GM23338 (cell line): ENCODE measurements around the gene CASK. TPM values are rescaled to one million over a fixed set of nuclear protein-coding genes. Genes with fewer than 3 reads are reported as not detected.

ENCODE experiments used
- ATAC-seq: fragments of 200-7000 bp; cut with Tn5 transposase; 3 replicates; pipeline ENCODE4 v1.9.1; 2020
- DNase-seq: peaks from one replicate; pipeline ENCODE4 v3.0.0-alpha.2; 2015; ENCODE audit warnings: low spot score
- H2AFZ ChIP-seq: fragments of 200-600 bp; sonication (generic); 2 replicates; pipeline ENCODE4 v1.8.0; 2016; ENCODE audit warnings: antibody characterized with exemption, mild to moderate bottlenecking, moderate library complexity
- H3F3A ChIP-seq: fragments of 200-600 bp; sonication (generic); replicated peaks from 2 replicates; pipeline ENCODE4 v1.8.0; 2017; ENCODE audit warnings: antibody characterized with exemption, mixed run types, low read depth
- H3K27ac ChIP-seq: fragments of 200-600 bp; sonication (generic); 2 replicates; pipeline ENCODE4 v1.6.1; 2016; ENCODE audit warnings: low read depth
- H3K27me3 ChIP-seq: fragments of 200-600 bp; sonication (generic); 2 replicates; pipeline ENCODE4 v1.8.0; 2016; ENCODE audit warnings: mild to moderate bottlenecking, mixed run types, moderate library complexity; ENCODE audit not compliant: insufficient read depth
- H3K36me3 ChIP-seq: fragments of 200-600 bp; sonication (generic); 2 replicates; pipeline ENCODE4 v1.8.0; 2016; ENCODE audit warnings: mild to moderate bottlenecking; ENCODE audit not compliant: insufficient read depth
- H3K4me1 ChIP-seq: fragments of 200-600 bp; sonication (generic); 2 replicates; pipeline ENCODE4 v1.8.0; 2016; ENCODE audit warnings: mild to moderate bottlenecking, moderate library complexity; ENCODE audit not compliant: insufficient read depth
- H3K4me2 ChIP-seq: fragments of 200-600 bp; sonication (generic); 2 replicates; pipeline ENCODE4 v1.7.1; 2017; ENCODE audit warnings: mixed run types
- H3K4me3 ChIP-seq: fragments of 200-600 bp; sonication (generic); 2 replicates; pipeline ENCODE4 v1.6.1; 2016; ENCODE audit warnings: mixed run types
- H3K79me2 ChIP-seq: fragments of 200-600 bp; sonication (generic); replicated peaks from 2 replicates; pipeline ENCODE4 v1.8.0; 2017; ENCODE audit warnings: mild to moderate bottlenecking; ENCODE audit not compliant: insufficient read depth
- H3K9me2 ChIP-seq: fragments of 200-600 bp; sonication (generic); 2 replicates; pipeline ENCODE4 v1.8.0; 2017; ENCODE audit not compliant: insufficient read depth
- H4K20me1 ChIP-seq: fragments of 200-600 bp; sonication (generic); replicated peaks from 2 replicates; pipeline ENCODE4 v1.8.0; 2017; ENCODE audit warnings: mild to moderate bottlenecking; ENCODE audit not compliant: insufficient read depth
- H3K27ac Mint-ChIP-seq: 2 replicates; pipeline ENCODE4 v1.8.0; 2020; ENCODE audit warnings: inconsistent platforms, mild to moderate bottlenecking, moderate library complexity, mixed read lengths
- H3K27me3 Mint-ChIP-seq: 3 replicates; pipeline ENCODE4 v1.8.0; 2022; ENCODE audit warnings: low read depth, mild to moderate bottlenecking, moderate library complexity, mixed read lengths, inconsistent platforms; ENCODE audit not compliant: insufficient read depth, poor library complexity
- H3K36me3 Mint-ChIP-seq: 3 replicates; pipeline ENCODE4 v1.8.0; 2021; ENCODE audit warnings: low read depth, mild to moderate bottlenecking, inconsistent platforms, moderate library complexity, mixed read lengths
- H3K4me1 Mint-ChIP-seq: 3 replicates; pipeline ENCODE4 v1.8.0; 2020; ENCODE audit warnings: mild to moderate bottlenecking, inconsistent platforms, mixed read lengths
- H3K4me3 Mint-ChIP-seq: 3 replicates; pipeline ENCODE4 v1.8.0; 2021; ENCODE audit warnings: moderate library complexity, mild to moderate bottlenecking, inconsistent platforms, mixed read lengths
- H3K9me3 Mint-ChIP-seq: 3 replicates; pipeline ENCODE4 v1.8.0; 2020; ENCODE audit warnings: moderate library complexity, mild to moderate bottlenecking, inconsistent platforms, mixed read lengths
- CREB1 ChIP-seq: fragments of 250-450 bp; sonication (Bioruptor Pico); IDR thresholded peaks from 2 replicates; pipeline ENCODE4 v1.5.0; 2020; ENCODE audit warnings: low read depth, mild to moderate bottlenecking, moderate library complexity
- ETS1 ChIP-seq: IDR thresholded peaks from 2 replicates; pipeline ENCODE4 v1.6.1; 2016; ENCODE audit warnings: antibody characterized with exemption
- JUNB ChIP-seq: IDR thresholded peaks from one replicate; pipeline ENCODE4 v1.6.1; 2016; ENCODE audit warnings: antibody characterized with exemption; ENCODE audit not compliant: unreplicated experiment
- NANOG ChIP-seq: IDR thresholded peaks from 2 replicates; pipeline ENCODE4 v1.6.1; 2016; ENCODE audit warnings: antibody characterized with exemption, borderline replicate concordance
- POLR2AphosphoS5 ChIP-seq: IDR thresholded peaks from 2 replicates; pipeline ENCODE4 v1.6.1; 2016; ENCODE audit warnings: antibody characterized with exemption, low read depth
- STAT1 ChIP-seq: IDR thresholded peaks from one replicate; pipeline ENCODE4 v1.6.1; 2016; ENCODE audit warnings: antibody characterized with exemption; ENCODE audit not compliant: unreplicated experiment
- ZNF114 ChIP-seq: fragments of 250-450 bp; sonication (Bioruptor Pico); IDR thresholded peaks from 2 replicates; pipeline ENCODE4 v1.5.0; 2020; ENCODE audit warnings: mild to moderate bottlenecking, moderate library complexity
- ZNF331 ChIP-seq: fragments of 250-450 bp; sonication (Bioruptor Pico); IDR thresholded peaks from 2 replicates; pipeline ENCODE4 v1.5.0; 2020; ENCODE audit warnings: low read depth, mild to moderate bottlenecking, moderate library complexity
- ZNF462 ChIP-seq: fragments of 250-450 bp; sonication (Bioruptor Pico); IDR thresholded peaks from 2 replicates; pipeline ENCODE4 v1.5.0; 2020; ENCODE audit warnings: mild to moderate bottlenecking, moderate library complexity
- polyA plus RNA-seq: library from polyadenylated mRNA; unstranded; fragments of >200 nt; fragmentation: Nextera tagmentation; extraction: Ambion mirVana; gene quantifications from 2 replicates; pipeline ENCODE4 v1.2.1, GENCODE V29; 2016
- total RNA-seq: library from RNA; depleted of rRNA; stranded (reverse); fragments of >200 nt; shearing (Covaris generic); gene quantifications from 2 replicates; pipeline ENCODE4 v1.2.3, GENCODE V29; 2014

CASK gene
- total and polyA plus RNA-seq, 2 experiments from 2014 or later = 15.3 to 44.4 TPM

DNA sequence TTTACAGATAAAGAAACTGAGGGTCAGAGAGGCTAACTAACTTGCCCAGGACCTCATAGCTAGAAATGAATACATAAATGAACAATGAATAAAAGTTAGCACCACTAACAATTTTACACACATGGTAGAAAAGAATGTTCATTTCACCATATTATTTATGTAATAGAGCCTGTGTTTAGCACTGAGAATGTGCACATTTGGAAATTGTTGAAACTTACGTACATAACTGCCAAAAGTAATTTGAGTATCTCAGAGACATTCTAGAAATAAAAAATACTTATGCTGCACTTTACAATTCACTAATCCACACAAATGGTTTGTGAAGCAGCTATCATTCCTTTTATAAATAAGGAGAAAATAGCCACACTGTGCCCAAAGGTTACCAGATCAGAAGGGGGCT lies 9.9 kb downstream of the CASK start (continued):
- TF ChIP-seq ZNF462 (no peak), ZNF331 (no peak), JUNB (no peak), ZNF114 (CRISPR knock-in tag) (no peak)

DNA sequence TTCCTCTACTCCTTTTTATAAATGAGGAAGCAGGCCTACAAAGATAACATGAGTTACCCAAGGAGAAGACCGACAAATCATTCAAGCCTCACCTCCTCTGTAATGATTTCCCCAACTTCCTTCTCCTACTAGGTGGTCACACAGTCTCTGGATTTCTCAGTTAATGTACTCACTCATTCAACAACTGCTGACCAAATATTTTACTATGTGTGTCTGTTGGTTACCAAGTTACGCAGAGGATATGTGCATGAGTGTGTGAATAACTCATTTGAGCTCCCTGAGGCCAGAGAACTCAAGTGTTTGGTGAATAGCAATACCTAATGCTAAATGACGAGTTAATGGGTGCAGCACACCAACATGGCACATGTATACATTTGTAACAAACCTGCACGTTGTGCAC lies 10.4 kb downstream of the CASK start:
- Histone ChIP-seq H2AFZ (no peak overlapping the region), H4K20me1 (peaks cover 3% of the 10 kb centered on the region; the same call in 1 of the 2 replicates), H3K27ac (no peak overlapping the region), H3K27me3 (no peaks in the 10 kb centered on the region), H3K4me1 (peaks cover 3% of the 10 kb centered on the region), H3K4me3 (no peak overlapping the region), H3K9me2 (no peaks in the 10 kb centered on the region), H3F3A (no peaks in the 10 kb centered on the region), H3K36me3 (no peaks in the 10 kb centered on the region), H3K79me2 (peaks cover 94% of the 10 kb centered on the region), H3K4me2 (no peak overlapping the region)
- ATAC-seq = no peak
- no peaks in the 10 kb centered on the region for H3K27me3 Mint-ChIP-seq
- peaks cover 20% of the 10 kb centered on the region; the same call in 2 of the 3 replicates for H3K4me1 Mint-ChIP-seq
- H3K4me3 Mint-ChIP-seq = no peak overlapping the region
- H3K9me3 Mint-ChIP-seq = peaks cover 9% of the 10 kb centered on the region; the same call in 1 of the 3 replicates
- DNase-seq = no peak
- no peak overlapping the region for H3K27ac Mint-ChIP-seq
- H3K36me3 Mint-ChIP-seq = peaks cover 9% of the 10 kb centered on the region; the same call in 2 of the 3 replicates
- TF ChIP-seq ZNF331 = no peak
- no peak for TF ChIP-seq POLR2AphosphoS5
- TF ChIP-seq ZNF462 = no peak
- TF ChIP-seq CREB1 (CRISPR knock-in tag) = no peak
- TF ChIP-seq JUNB = no peak
- no peak for TF ChIP-seq ETS1
- TF ChIP-seq NANOG = no peak
- no peak for TF ChIP-seq ZNF114 (CRISPR knock-in tag)
- TF ChIP-seq STAT1 = no peak
